ENCODE results near the gene UHRF1. TPM values are rescaled to one million over a fixed set of nuclear protein-coding genes. Genes with fewer than 3 reads are reported as not detected.
"Not testable (repeated sequence)": the region's sequence is repeated elsewhere in the genome, so short reads cannot be mapped to it uniquely, and the experiment has no call there.

The UHRF1 gene
- total RNA-seq, 1 experiment from 2014 or later = 53.6 TPM

DNA sequence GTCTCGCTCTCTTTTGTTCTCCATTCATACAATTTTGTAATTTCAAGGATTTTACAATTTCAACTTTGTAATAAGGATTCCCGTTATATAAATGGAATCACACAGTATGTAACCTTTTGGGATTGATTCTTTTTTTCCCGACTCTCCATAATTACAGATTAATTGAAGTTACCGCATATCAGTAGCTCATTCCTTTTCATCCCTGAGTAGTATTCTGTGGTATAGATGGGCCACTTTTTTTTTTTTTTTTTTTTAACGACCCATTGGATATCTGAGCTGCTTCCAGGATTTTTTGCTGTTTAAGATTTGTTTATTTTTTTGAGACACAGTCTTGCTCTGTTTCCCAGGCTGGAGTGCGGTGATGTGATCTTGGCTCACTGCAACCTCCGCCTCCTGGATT is 27.8 kb downstream of the UHRF1 start:
- H3K9me3 ChIP-seq (ENCODE audit: control insufficient read depth, insufficient read depth, low read depth, low read length) = no peaks in the 10 kb centered on the region
- H3K27ac ChIP-seq (ENCODE audit: low read length) = no peak overlapping the region
- TF ChIP-seq, protein P1, sequence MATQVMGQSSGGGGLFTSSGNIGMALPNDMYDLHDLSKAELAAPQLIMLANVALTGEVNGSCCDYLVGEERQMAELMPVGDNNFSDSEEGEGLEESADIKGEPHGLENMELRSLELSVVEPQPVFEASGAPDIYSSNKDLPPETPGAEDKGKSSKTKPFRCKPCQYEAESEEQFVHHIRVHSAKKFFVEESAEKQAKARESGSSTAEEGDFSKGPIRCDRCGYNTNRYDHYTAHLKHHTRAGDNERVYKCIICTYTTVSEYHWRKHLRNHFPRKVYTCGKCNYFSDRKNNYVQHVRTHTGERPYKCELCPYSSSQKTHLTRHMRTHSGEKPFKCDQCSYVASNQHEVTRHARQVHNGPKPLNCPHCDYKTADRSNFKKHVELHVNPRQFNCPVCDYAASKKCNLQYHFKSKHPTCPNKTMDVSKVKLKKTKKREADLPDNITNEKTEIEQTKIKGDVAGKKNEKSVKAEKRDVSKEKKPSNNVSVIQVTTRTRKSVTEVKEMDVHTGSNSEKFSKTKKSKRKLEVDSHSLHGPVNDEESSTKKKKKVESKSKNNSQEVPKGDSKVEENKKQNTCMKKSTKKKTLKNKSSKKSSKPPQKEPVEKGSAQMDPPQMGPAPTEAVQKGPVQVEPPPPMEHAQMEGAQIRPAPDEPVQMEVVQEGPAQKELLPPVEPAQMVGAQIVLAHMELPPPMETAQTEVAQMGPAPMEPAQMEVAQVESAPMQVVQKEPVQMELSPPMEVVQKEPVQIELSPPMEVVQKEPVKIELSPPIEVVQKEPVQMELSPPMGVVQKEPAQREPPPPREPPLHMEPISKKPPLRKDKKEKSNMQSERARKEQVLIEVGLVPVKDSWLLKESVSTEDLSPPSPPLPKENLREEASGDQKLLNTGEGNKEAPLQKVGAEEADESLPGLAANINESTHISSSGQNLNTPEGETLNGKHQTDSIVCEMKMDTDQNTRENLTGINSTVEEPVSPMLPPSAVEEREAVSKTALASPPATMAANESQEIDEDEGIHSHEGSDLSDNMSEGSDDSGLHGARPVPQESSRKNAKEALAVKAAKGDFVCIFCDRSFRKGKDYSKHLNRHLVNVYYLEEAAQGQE (IDR thresholded peaks at IDR 0.05; ENCODE audit: insufficient read depth in 1 of 2, low read depth in 2 of 2, low read length in 1 of 2) = no peak
- TF ChIP-seq TCF7L2 (IDR thresholded peaks at IDR 0.05; ENCODE audit: low read depth, low read length) = no peak
- TF ChIP-seq, protein P2, sequence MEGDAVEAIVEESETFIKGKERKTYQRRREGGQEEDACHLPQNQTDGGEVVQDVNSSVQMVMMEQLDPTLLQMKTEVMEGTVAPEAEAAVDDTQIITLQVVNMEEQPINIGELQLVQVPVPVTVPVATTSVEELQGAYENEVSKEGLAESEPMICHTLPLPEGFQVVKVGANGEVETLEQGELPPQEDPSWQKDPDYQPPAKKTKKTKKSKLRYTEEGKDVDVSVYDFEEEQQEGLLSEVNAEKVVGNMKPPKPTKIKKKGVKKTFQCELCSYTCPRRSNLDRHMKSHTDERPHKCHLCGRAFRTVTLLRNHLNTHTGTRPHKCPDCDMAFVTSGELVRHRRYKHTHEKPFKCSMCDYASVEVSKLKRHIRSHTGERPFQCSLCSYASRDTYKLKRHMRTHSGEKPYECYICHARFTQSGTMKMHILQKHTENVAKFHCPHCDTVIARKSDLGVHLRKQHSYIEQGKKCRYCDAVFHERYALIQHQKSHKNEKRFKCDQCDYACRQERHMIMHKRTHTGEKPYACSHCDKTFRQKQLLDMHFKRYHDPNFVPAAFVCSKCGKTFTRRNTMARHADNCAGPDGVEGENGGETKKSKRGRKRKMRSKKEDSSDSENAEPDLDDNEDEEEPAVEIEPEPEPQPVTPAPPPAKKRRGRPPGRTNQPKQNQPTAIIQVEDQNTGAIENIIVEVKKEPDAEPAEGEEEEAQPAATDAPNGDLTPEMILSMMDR (IDR thresholded peaks at IDR 0.05) = no peak
- TF ChIP-seq POLR2AphosphoS5 (IDR thresholded peaks at IDR 0.05; ENCODE audit: low read depth, low read length) = no peak
- TF ChIP-seq SIN3A (IDR thresholded peaks at IDR 0.05; ENCODE audit: borderline replicate concordance, insufficient read depth, low read depth, low read length) = no peak
- no peaks in the 10 kb centered on the region for H3K36me3 ChIP-seq (ENCODE audit: control insufficient read depth, insufficient read depth, low read length)
- no TSS peak for BruUV-seq (replicated peaks)
- no peak overlapping the region for H3K4me3 ChIP-seq (ENCODE audit: low read depth in 2 of 2, low read length in 2 of 2)
- H3K4me1 ChIP-seq (ENCODE audit: control insufficient read depth, insufficient read depth, low read length) = no peaks in the 10 kb centered on the region
- POLR2A ChIA-PET = no interaction called here
- intact Hi-C loops (cut with micrococcal nuclease; ENCODE audit: unreplicated experiment) (no loop called here), in situ Hi-C loops (cut with HindIII; ENCODE audit: low pct_unique_long_range_greater_than_20kb, low sequenced_read_pairs) (no loop called here)
- no peaks in the 10 kb centered on the region for H3K27me3 ChIP-seq (ENCODE audit: control insufficient read depth, insufficient read depth, low read length)
- no peak for DNase-seq (ENCODE audit: low read depth, low spot score)
- CTCF ChIA-PET = interaction anchor here (0.6 to 0.8 kb wide), 2 partner anchors 95 to 723 kb away, joined by 3 to 4 read pairs; no protein-coding TSS in a partner anchor
- no peak for ATAC-seq

DNA sequence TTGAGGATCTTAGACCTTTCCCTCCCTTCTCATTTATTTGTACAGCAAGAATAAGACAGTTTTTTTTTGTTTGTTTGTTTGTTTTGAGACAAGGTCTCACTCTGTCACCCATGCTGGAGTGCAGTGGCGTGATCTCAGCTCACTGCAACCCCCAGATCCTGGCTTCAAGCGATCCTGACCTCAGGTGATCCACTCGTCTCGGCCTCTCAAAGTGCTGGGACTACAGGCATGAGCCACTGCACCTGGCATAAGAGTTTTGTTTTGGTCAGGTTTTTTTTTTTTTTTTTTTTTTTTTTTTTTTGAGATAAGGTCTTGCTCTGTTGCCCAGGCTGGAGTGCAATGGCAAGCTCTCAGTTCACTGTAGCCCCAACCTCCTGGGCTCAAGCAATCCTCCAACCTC is 29.2 kb downstream of the UHRF1 start:
- intact Hi-C loops (cut with micrococcal nuclease; ENCODE audit: unreplicated experiment); H3K4me1 ChIP-seq (ENCODE audit: control insufficient read depth, insufficient read depth, low read length); BruUV-seq (replicated peaks); POLR2A ChIA-PET; CTCF ChIA-PET; DNase-seq (ENCODE audit: low read depth, low spot score); in situ Hi-C loops (cut with HindIII; ENCODE audit: low pct_unique_long_range_greater_than_20kb, low sequenced_read_pairs); H3K36me3 ChIP-seq (ENCODE audit: control insufficient read depth, insufficient read depth, low read length); H3K27ac ChIP-seq (ENCODE audit: low read length); ATAC-seq; H3K27me3 ChIP-seq (ENCODE audit: control insufficient read depth, insufficient read depth, low read length); H3K4me3 ChIP-seq (ENCODE audit: low read depth in 2 of 2, low read length in 2 of 2); H3K9me3 ChIP-seq (ENCODE audit: control insufficient read depth, insufficient read depth, low read depth, low read length): not testable (repeated sequence)

DNA sequence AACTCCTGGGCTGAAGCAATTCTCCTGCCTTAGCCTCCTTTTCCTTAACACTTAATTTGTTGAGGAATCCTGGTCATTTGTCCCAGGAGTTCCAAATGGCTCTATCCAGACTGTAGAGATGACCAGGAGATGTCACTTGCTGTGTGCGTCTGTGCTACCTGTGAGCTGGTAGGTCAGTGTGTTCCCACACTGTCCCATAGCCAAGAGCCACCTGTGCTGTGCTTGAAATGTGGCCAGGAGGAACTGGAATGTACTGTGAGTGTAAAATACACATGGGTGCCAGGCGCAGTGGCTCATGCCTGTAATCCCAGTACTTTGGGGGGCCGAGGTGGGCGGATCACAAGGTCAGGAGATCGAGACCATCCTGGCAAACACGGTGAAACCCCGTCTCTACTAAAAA is 30.2 kb downstream of the UHRF1 start:
- BruUV-seq (replicated peaks) = no TSS peak
- Histone ChIP-seq H3K27me3 (ENCODE audit: control insufficient read depth, insufficient read depth, low read length) (no peaks in the 10 kb centered on the region), H3K4me1 (ENCODE audit: control insufficient read depth, insufficient read depth, low read length) (no peaks in the 10 kb centered on the region), H3K4me3 (ENCODE audit: low read depth in 2 of 2, low read length in 2 of 2) (no peak overlapping the region), H3K27ac (ENCODE audit: low read length) (no peak overlapping the region), H3K9me3 (ENCODE audit: control insufficient read depth, insufficient read depth, low read depth, low read length) (no peaks in the 10 kb centered on the region), H3K36me3 (ENCODE audit: control insufficient read depth, insufficient read depth, low read length) (no peaks in the 10 kb centered on the region)
- ChIA-PET POLR2A (no interaction called here), CTCF (no interaction called here)
- in situ Hi-C loops (cut with HindIII; ENCODE audit: low pct_unique_long_range_greater_than_20kb, low sequenced_read_pairs) = no loop called here
- intact Hi-C loops (cut with micrococcal nuclease; ENCODE audit: unreplicated experiment) = no loop called here
- TF ChIP-seq TCF7L2 (IDR thresholded peaks at IDR 0.05; ENCODE audit: low read depth, low read length) (no peak), SIN3A (IDR thresholded peaks at IDR 0.05; ENCODE audit: borderline replicate concordance, insufficient read depth, low read depth, low read length) (no peak), POLR2AphosphoS5 (IDR thresholded peaks at IDR 0.05; ENCODE audit: low read depth, low read length) (no peak)
- TF ChIP-seq, protein P2 (IDR thresholded peaks at IDR 0.05) = no peak
- TF ChIP-seq, protein P1 (IDR thresholded peaks at IDR 0.05; ENCODE audit: insufficient read depth in 1 of 2, low read depth in 2 of 2, low read length in 1 of 2) = no peak
- ATAC-seq (no peak), DNase-seq (ENCODE audit: low read depth, low spot score) (no peak)
